ENCODE measurements around the gene RAPGEFL1.
"Not testable (repeated sequence)": the region's sequence is repeated elsewhere in the genome, so short reads cannot be mapped to it uniquely, and the experiment has no call there.

DNA sequence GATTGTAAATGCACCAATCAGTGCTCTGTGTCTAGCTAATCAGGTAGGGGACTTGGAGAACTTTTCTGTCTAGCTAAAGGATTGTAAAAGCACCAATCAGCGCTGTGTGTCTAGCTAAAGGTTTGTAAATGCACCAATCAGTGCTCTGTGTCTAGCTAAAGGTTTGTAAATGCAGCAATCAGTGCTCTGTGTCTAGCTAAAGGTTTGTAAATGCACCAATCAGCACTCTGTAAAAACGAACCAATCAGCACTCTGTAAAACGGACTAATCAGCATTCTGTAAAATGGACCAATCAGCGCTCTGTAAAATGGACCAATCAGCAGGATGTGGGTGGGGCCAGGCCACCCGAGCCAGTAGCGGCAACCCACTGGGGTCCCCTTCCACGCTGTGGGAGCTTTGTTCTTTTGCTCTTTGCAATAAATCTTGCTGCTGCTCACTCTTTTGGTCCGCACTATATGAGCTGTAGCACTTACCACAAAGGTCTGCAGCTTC lies 20.7 kb downstream of the RAPGEFL1 start:
- not testable (repeated sequence) for TF ChIP-seq EZH2 (IDR thresholded peaks at IDR 0.05); POLR2AphosphoS5 (IDR thresholded peaks at IDR 0.05; ENCODE audit: borderline replicate concordance, low read depth, low read length); FOXP2 (optimal IDR thresholded peaks at IDR 0.05; ENCODE audit: control extremely low read depth, extremely low read length, insufficient read depth)

Measured in SK-N-MC (cell line).